ENCODE measurements around the gene KRTAP3-3. TPM values are rescaled to one million over a fixed set of nuclear protein-coding genes. Genes with fewer than 3 reads are reported as not detected.

The KRTAP3-3 gene
- not detected in 2 replicates for total RNA-seq

GRCh38 chr17:40993839-40994238 is at the start of gene KRTAP3-3:
Gene KRTAP3-3, minus strand, starts transcription at chr17:40994164. Its CDS starts 67 bp downstream, at chr17:40994097.

DNA sequence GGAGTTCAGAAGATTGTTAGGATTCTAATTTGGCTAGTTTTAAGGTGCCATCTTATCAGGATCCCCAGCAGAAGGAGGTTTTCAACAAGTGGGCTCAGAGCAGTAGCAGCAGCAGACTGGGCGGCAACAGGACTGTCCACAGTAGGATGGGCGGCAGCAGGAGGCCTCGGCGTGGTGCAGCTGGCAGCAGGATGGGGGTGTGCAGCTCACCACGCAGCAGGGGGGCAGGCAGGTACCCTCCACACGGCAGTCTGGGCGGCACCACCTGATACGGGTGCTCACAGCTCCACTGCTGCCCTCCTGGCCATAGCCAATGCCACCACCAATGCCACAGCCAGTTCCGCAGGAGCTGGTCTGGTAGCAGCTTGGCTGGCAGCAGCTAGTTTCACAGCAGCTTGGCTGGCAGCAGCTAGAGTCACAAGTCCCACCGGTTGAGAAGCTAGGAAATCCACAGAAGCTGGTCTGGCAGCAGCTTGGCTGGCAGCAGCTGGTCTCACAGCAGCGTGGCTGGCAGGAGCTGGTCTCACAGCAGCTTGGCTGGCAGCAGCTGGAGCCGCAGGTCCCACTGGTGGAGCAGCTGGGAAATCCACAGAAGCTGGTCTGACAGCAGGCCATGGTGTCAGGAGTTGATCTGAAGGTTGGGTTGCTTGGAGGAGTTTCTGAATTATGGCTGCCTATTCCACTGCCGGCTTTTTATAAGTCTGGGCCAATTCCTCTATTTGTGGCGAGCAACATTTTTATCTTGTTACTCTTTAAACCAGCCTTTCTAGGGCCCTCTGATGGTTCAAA is 47.0 kb upstream of the KRTAP3-3 start, which contains the start of gene KRTAP1-1:
Gene KRTAP1-1 (minus strand): TSS at position 668 of the 789 bp plus-strand sequence. CDS start 53 bp downstream, at position 615.

DNA sequence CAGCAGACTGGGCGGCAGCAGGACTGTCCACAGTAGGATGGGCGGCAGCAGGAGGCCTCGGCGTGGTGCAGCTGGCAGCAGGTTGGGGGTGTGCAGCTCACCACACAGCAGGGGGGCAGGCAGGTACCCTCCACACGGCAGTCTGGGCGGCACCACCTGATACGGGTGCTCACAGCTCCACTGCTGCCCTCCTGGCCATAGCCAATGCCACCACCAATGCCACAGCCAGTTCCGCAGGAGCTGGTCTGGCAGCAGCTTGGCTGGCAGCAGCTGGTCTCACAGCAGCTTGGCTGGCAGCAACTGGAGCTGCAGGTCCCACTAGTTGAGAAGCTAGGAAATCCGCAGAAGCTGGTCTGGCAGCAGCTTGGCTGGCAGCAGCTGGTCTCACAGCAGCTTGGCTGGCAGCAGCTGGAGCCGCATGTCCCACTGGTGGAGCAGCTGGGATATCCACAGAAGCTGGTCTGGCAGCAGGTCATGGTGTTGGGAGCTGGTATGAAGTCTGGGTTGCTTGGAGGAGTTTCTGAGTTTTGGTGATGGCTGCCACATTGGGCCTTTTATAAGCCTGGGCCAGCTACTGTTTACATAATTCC is 40.5 kb upstream of the KRTAP3-3 start, which contains the start of gene KRTAP1-3:
Gene KRTAP1-3 (minus strand): TSS at position 529 of the 590 bp plus-strand sequence. CDS start 53 bp downstream, at position 476.

DNA sequence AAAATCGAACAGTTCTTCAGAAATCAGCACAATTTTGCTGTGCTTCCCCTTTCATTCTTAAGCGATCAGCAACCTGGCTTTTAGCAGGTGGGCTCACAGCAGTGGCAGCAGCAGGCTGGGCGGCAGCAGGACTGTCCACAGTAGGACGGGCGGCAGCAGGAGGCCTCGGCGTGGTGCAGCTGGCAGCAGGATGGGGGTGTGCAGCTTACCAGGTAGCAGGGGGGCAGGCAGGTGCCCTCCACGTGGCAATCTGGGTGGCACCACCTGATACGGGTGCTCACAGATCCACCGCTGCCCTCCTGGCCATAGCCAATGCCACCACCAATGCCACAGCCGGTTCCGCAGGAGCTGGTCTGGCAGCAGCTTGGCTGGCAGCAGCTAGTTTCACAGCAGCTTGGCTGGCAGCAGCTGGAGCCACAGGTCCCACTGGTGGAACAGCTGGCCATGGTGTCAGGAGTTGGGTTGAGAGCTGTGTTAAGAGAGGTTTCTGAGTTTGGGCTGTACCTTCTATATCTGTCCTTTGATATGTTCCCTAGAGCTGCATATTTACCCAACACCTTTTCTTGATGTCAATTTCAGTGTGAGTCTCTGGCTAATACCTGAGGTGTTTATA is 35.8 kb upstream of the KRTAP3-3 start, which contains the start of gene KRTAP1-4:
Gene KRTAP1-4 (minus strand): TSS at position 563 of the 613 bp plus-strand sequence. CDS start 117 bp downstream, at position 446.

DNA sequence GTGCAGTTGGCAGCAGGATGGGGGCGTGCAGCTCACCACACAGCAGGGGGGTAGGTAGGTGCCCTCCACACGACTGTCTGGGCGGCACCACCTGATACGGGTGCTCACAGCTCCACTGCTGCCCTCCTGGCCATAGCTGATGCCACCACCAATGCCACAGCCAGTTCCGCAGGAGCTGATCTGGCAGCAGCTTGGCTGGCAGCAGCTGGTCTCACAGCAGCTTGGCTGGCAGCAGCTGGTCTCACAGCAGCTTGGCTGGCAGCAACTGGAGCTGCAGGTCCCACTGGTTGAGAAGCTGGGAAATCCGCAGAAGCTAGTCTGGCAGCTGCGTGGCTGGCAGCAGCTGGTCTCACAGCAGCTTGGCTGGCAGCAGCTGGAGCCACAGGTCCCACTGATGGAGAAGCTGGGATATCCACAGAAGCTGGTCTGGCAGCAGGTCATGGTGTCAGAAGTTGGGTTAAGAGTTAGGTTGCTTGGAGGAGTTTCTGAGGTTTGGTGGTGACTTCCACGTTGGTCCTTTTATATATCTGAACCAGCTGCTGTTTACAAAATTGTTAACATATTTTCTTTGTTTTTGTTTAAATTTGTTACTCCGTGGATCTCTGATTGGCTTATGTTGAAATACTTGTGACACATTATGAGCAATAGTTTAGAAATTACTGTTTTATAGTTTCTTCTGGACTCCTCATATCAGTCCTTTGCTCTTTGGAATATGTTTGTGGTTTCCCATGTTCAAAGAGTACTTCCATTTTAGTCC is 32.9 kb upstream of the KRTAP3-3 start, which contains the start of gene KRTAP1-5:
Gene KRTAP1-5 (minus strand): TSS at position 494 of the 757 bp plus-strand sequence. CDS start 53 bp downstream, at position 441.

GRCh38 chr17:41008811-41009210 is 14.8 kb upstream of the KRTAP3-3 start, which contains the start of gene KRTAP3-1:
Gene KRTAP3-1, minus strand, starts transcription at chr17:41009128. Its CDS starts 54 bp downstream, at chr17:41009074.

GRCh38 chr17:40999563-40999962 is 5.6 kb upstream of the KRTAP3-3 start, which contains the start of gene KRTAP3-2:
Gene KRTAP3-2, minus strand, starts transcription at chr17:40999906. Its CDS starts 53 bp downstream, at chr17:40999853.

DNA sequence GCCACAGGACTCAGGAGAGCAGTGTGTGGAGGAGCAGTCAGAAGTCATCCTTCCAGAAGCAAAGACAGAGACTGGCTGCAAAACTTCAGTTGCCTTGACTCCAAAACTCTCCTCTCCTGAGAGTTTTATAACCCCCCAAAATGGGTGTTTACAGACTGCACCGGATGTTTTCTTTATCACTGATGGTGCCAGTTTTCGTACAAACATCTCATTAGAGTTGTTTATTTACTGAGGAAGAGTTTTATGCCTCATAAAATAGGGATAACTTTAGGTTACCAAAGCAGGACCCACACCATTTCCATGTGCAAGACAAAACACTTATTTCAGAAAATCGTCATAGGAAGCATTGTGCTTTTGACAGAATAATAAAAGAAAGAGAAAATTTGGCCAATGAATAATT is 9.7 kb downstream of the KRTAP3-3 start, which contains the start of gene KRT40:
Gene KRT40 (minus strand): TSS at position 101 of the 400 bp plus-strand sequence. CDS start 53 bp downstream, at position 48.

GRCh38 chr17:40966848-40967247 is 27.1 kb downstream of the KRTAP3-3 start, which contains the start of gene KRT39:
Gene KRT39, minus strand, starts transcription at chr17:40966948. Its CDS starts 92 bp downstream, at chr17:40966856.

Other genes starting within 250 kb of the KRTAP3-3 start
- not detected in 2 replicates for gene KRT25, start 238.8 kb downstream of the KRTAP3-3 start, total RNA-seq
- gene KRT26, start 222.0 kb downstream of the KRTAP3-3 start, total RNA-seq = not detected in 2 replicates
- gene KRT27, start 211.6 kb downstream of the KRTAP3-3 start, total RNA-seq = not detected in 2 replicates
- not detected in 2 replicates for gene KRT28, start 194.2 kb downstream of the KRTAP3-3 start, total RNA-seq
- gene KRT10, start 171.6 kb downstream of the KRTAP3-3 start, total RNA-seq = 19.7 and 36.3 TPM in 2 replicates
- gene KRT12, start 126.9 kb downstream of the KRTAP3-3 start, total RNA-seq = not detected in 2 replicates
- gene KRT20, start 108.9 kb downstream of the KRTAP3-3 start, total RNA-seq = not detected in 2 replicates
- gene KRT23, start 56.5 kb downstream of the KRTAP3-3 start, total RNA-seq = not detected in 2 replicates
- gene KRT39, start 27.2 kb downstream of the KRTAP3-3 start, total RNA-seq = not detected in 2 replicates
- not detected in 2 replicates for gene KRT40, start 9.8 kb downstream of the KRTAP3-3 start, total RNA-seq
- gene KRTAP3-2, start 5.7 kb upstream of the KRTAP3-3 start, total RNA-seq = not detected in 2 replicates
- gene KRTAP3-1, start 15.0 kb upstream of the KRTAP3-3 start, total RNA-seq = not detected in 2 replicates
- gene KRTAP1-5, start 33.0 kb upstream of the KRTAP3-3 start, total RNA-seq = not detected in 2 replicates
- gene KRTAP1-4, start 36.0 kb upstream of the KRTAP3-3 start, total RNA-seq = not detected in 2 replicates
- gene KRTAP1-3, start 40.7 kb upstream of the KRTAP3-3 start, total RNA-seq = not detected in 2 replicates
- not detected in 2 replicates for gene KRTAP1-1, start 47.3 kb upstream of the KRTAP3-3 start, total RNA-seq
- not detected in 2 replicates for gene KRTAP2-1, start 53.2 kb upstream of the KRTAP3-3 start, total RNA-seq
- gene KRTAP2-2, start 61.1 kb upstream of the KRTAP3-3 start, total RNA-seq = not detected in 2 replicates
- not detected in 2 replicates for gene KRTAP2-3, start 66.0 kb upstream of the KRTAP3-3 start, total RNA-seq
- not detected in 2 replicates for gene KRTAP2-4, start 71.7 kb upstream of the KRTAP3-3 start, total RNA-seq
- gene KRTAP4-7, start 90.0 kb upstream of the KRTAP3-3 start, total RNA-seq = not detected in 2 replicates
- gene KRTAP4-8, start 104.0 kb upstream of the KRTAP3-3 start, total RNA-seq = not detected in 2 replicates
- gene KRTAP4-16, start 108.0 kb upstream of the KRTAP3-3 start, total RNA-seq = not detected in 2 replicates
- not detected in 2 replicates for gene KRTAP4-9, start 111.2 kb upstream of the KRTAP3-3 start, total RNA-seq
- not detected in 2 replicates for gene KRTAP4-11, start 124.2 kb upstream of the KRTAP3-3 start, total RNA-seq
- gene KRTAP4-12, start 130.0 kb upstream of the KRTAP3-3 start, total RNA-seq = not detected in 2 replicates
- not detected in 2 replicates for gene KRTAP4-6, start 146.4 kb upstream of the KRTAP3-3 start, total RNA-seq
- not detected in 2 replicates for gene KRTAP4-5, start 155.7 kb upstream of the KRTAP3-3 start, total RNA-seq
- not detected in 2 replicates for gene KRTAP4-4, start 166.6 kb upstream of the KRTAP3-3 start, total RNA-seq
- gene KRTAP4-3, start 174.1 kb upstream of the KRTAP3-3 start, total RNA-seq = not detected in 2 replicates
- gene KRTAP4-2, start 184.1 kb upstream of the KRTAP3-3 start, total RNA-seq = not detected in 2 replicates
- not detected in 2 replicates for gene KRTAP4-1, start 190.7 kb upstream of the KRTAP3-3 start, total RNA-seq
- not detected in 2 replicates for gene KRTAP9-1, start 195.7 kb upstream of the KRTAP3-3 start, total RNA-seq
- gene KRTAP9-2, start 232.5 kb upstream of the KRTAP3-3 start, total RNA-seq = not detected in 2 replicates
- gene KRTAP9-3, start 238.3 kb upstream of the KRTAP3-3 start, total RNA-seq = not detected in 2 replicates
- not detected in 2 replicates for gene KRTAP9-8, start 243.8 kb upstream of the KRTAP3-3 start, total RNA-seq